BLaER1 treated with 17β-estradiol and CSF1 and Interleukin-3, amounts not matched to agents 10 nM and 100 nM (cell line): ENCODE results near the gene EHMT2.
"Not testable (repeated sequence)": the region's sequence is repeated elsewhere in the genome, so short reads cannot be mapped to it uniquely, and the experiment has no call there.

Experiments
- H3K27ac ChIP-seq, 11 experiments: shearing (Covaris generic); formaldehyde crosslinking; 2 replicates each; pipeline ENCODE4 v1.8.1; 2022
- H3K27me3 ChIP-seq, 11 experiments: shearing (Covaris generic); formaldehyde crosslinking; 2 replicates each; pipeline ENCODE4 v1.8.1; 2022
- H3K36me3 ChIP-seq, 11 experiments: shearing (Covaris generic); formaldehyde crosslinking; 2 replicates each; pipeline ENCODE4 v1.8.1; 2022
- H3K4me1 ChIP-seq, 10 experiments: shearing (Covaris generic); formaldehyde crosslinking; 2 replicates each; pipeline ENCODE4 v1.8.1; 2022
- H3K4me2 ChIP-seq, 11 experiments: shearing (Covaris generic); formaldehyde crosslinking; 2 replicates each; pipeline ENCODE4 v1.8.1; 2022
- H3K4me3 ChIP-seq, 10 experiments: shearing (Covaris generic); formaldehyde crosslinking; 2 replicates each; pipeline ENCODE4 v1.8.1; 2022
- H3K9ac ChIP-seq, 11 experiments: shearing (Covaris generic); formaldehyde crosslinking; 2 replicates each; pipeline ENCODE4 v1.8.1; 2022
- H3K9me3 ChIP-seq, 11 experiments: shearing (Covaris generic); formaldehyde crosslinking; replicated peaks in 1 of 11; 2 replicates each; pipeline ENCODE4 v1.8.1; 2022
- H4K20me1 ChIP-seq, 11 experiments: shearing (Covaris generic); formaldehyde crosslinking; 2 replicates each; pipeline ENCODE4 v1.8.1; 2022
- Cebpa-rat ChIP-seq, 11 experiments: shearing (Covaris generic); IDR thresholded peaks; 2 replicates each; pipeline ENCODE4 v1.8.1; 2022

The EHMT2 gene

GRCh38 chr6:31919624-31920303 is 22.3 kb upstream of the EHMT2 start:
- peak overlapping the region in 3 of 11 experiments; percentile 41 to 60 (median 51); a peak in 4 of 22 replicates for H3K4me2 ChIP-seq
- H3K27me3 ChIP-seq = no peaks in the 10 kb centered on the region
- H4K20me1 ChIP-seq = no peaks in the 10 kb centered on the region
- H3K27ac ChIP-seq = peak overlapping the region in 1 of 11 experiments; percentile 42; a peak in 1 of 22 replicates
- TF ChIP-seq Cebpa-rat (IDR thresholded peaks at IDR 0.05) = no peak
- H3K9me3 ChIP-seq = no peaks in the 10 kb centered on the region
- no peaks in the 10 kb centered on the region for H3K36me3 ChIP-seq
- H3K4me3 ChIP-seq = no peak overlapping the region
- H3K9ac ChIP-seq = no peak overlapping the region
- H3K4me1 ChIP-seq = peaks cover 0 to 24% (median 3%) of the 10 kb centered on the region in 10 experiments; a peak in 9 of 20 replicates

GRCh38 chr6:31918069-31918720 is 20.7 kb upstream of the EHMT2 start:
- no peaks in the 10 kb centered on the region for H3K9me3 ChIP-seq
- no peak for TF ChIP-seq Cebpa-rat (IDR thresholded peaks at IDR 0.05)
- no peak overlapping the region for H3K27ac ChIP-seq
- H3K4me2 ChIP-seq = 0 out of 22 replicates have a peak overlapping the region, but pooled peaks of 2 of the 11 experiments have one; percentile 4 to 7
- peaks cover 0 to 26% (median 3%) of the 10 kb centered on the region in 10 experiments; a peak in 9 of 20 replicates for H3K4me1 ChIP-seq
- H3K9ac ChIP-seq = no peak overlapping the region
- H4K20me1 ChIP-seq = no peaks in the 10 kb centered on the region
- H3K27me3 ChIP-seq = no peaks in the 10 kb centered on the region
- no peaks in the 10 kb centered on the region for H3K36me3 ChIP-seq
- H3K4me3 ChIP-seq = no peak overlapping the region

- Histone ChIP-seq H3K4me2 (no peak overlapping the region), H3K36me3 (no peaks in the 10 kb centered on the region), H3K9me3 (no peaks in the 10 kb centered on the region), H3K4me1 (peaks cover 0 to 33% (median 14%) of the 10 kb centered on the region in 10 experiments; a peak in 14 of 20 replicates), H3K27ac (no peak overlapping the region), H4K20me1 (no peaks in the 10 kb centered on the region), H3K9ac (no peak overlapping the region), H3K4me3 (no peak overlapping the region), H3K27me3 (no peaks in the 10 kb centered on the region)
- TF ChIP-seq Cebpa-rat (IDR thresholded peaks at IDR 0.05) = no peak
These were observed 18.3 kb upstream of the EHMT2 start for GRCh38 chr6:31915756-31916155.

- H3K9me3 ChIP-seq = no peaks in the 10 kb centered on the region
- no peak overlapping the region for H3K4me3 ChIP-seq
These were observed 17.9 kb upstream of the EHMT2 start for GRCh38 chr6:31915351-31915750.

GRCh38 chr6:31911826-31912585 is 14.5 kb upstream of the EHMT2 start:
- Histone ChIP-seq H3K4me3 (no peak overlapping the region), H3K4me1 (peaks cover 0 to 56% (median 40%) of the 10 kb centered on the region in 10 experiments; a peak in 18 of 20 replicates), H3K4me2 (peak overlapping the region in 5 of 11 experiments; percentile 58 to 78 (median 76); a peak in 9 of 22 replicates), H3K9ac (no peak overlapping the region), H3K36me3 (no peaks in the 10 kb centered on the region), H4K20me1 (no peaks in the 10 kb centered on the region), H3K27ac (peak overlapping the region in 2 of 11 experiments; percentile 66 to 70; a peak in 5 of 22 replicates), H3K27me3 (no peaks in the 10 kb centered on the region), H3K9me3 (no peaks in the 10 kb centered on the region)
- TF ChIP-seq Cebpa-rat (IDR thresholded peaks at IDR 0.05) = no peak

More at GRCh38 chr6:31915351-31915750, 17.9 kb upstream of the EHMT2 start:
- no peak overlapping the region for H3K4me2 ChIP-seq
- no peaks in the 10 kb centered on the region for H3K27me3 ChIP-seq
- H3K9ac ChIP-seq = no peak overlapping the region
- no peak overlapping the region for H3K27ac ChIP-seq
- peaks cover 0 to 33% (median 15%) of the 10 kb centered on the region in 10 experiments; a peak in 14 of 20 replicates for H3K4me1 ChIP-seq
- TF ChIP-seq Cebpa-rat (IDR thresholded peaks at IDR 0.05) = no peak
- no peaks in the 10 kb centered on the region for H3K36me3 ChIP-seq
- no peaks in the 10 kb centered on the region for H4K20me1 ChIP-seq

- Histone ChIP-seq H3K27ac (peak overlapping the region in 2 of 11 experiments; percentile 17 to 30; a peak in 3 of 22 replicates), H3K4me2 (peak overlapping the region in 3 of 11 experiments; percentile 20 to 78 (median 76); a peak in 6 of 22 replicates), H3K4me1 (peaks cover 0 to 74% (median 53%) of the 10 kb centered on the region in 10 experiments; a peak in 18 of 20 replicates)
- not testable (repeated sequence) for H3K36me3 ChIP-seq, H3K9me3 ChIP-seq, H3K4me3 ChIP-seq, H3K9ac ChIP-seq, H3K27me3 ChIP-seq, H4K20me1 ChIP-seq
These were observed 11.8 kb upstream of the EHMT2 start for GRCh38 chr6:31909298-31909697.

GRCh38 chr6:31908791-31909190 is 11.3 kb upstream of the EHMT2 start:
- H3K4me2 ChIP-seq = peak overlapping the region in 3 of 11 experiments; percentile 20 to 78 (median 76); a peak in 4 of 22 replicates
- peaks cover 0 to 77% (median 54%) of the 10 kb centered on the region in 10 experiments; a peak in 18 of 20 replicates for H3K4me1 ChIP-seq
- TF ChIP-seq Cebpa-rat (IDR thresholded peaks at IDR 0.05) = no peak
- no peak overlapping the region for H3K9ac ChIP-seq
- no peaks in the 10 kb centered on the region for H4K20me1 ChIP-seq
- H3K27me3 ChIP-seq = no peaks in the 10 kb centered on the region
- H3K27ac ChIP-seq = 0 out of 22 replicates have a peak overlapping the region, but pooled peaks of 1 of the 11 experiments have one; percentile 60
- no peaks in the 10 kb centered on the region for H3K9me3 ChIP-seq
- H3K4me3 ChIP-seq = no peak overlapping the region
- H3K36me3 ChIP-seq = no peaks in the 10 kb centered on the region

GRCh38 chr6:31908255-31908654 is 10.8 kb upstream of the EHMT2 start:
- not testable (repeated sequence) for H3K27me3 ChIP-seq, H3K4me3 ChIP-seq, H3K9ac ChIP-seq, H3K36me3 ChIP-seq, H4K20me1 ChIP-seq, H3K9me3 ChIP-seq
- Histone ChIP-seq H3K27ac (peak overlapping the region in 8 of 11 experiments; percentile 40 to 60 (median 44); a peak in 15 of 22 replicates), H3K4me1 (peaks cover 3 to 82% (median 59%) of the 10 kb centered on the region in 10 experiments; a peak in 19 of 20 replicates), H3K4me2 (peak overlapping the region in 7 of 11 experiments; percentile 7 to 78 (median 62); a peak in 11 of 22 replicates)
